Amniotic stem cell (primary cell): ENCODE data around the gene PTCHD1.

Source experiments
- DNase-seq: peaks from one replicate; lab custom pipeline; 2025; lab: John Stamatoyannopoulos, UW

The PTCHD1 gene

DNA sequence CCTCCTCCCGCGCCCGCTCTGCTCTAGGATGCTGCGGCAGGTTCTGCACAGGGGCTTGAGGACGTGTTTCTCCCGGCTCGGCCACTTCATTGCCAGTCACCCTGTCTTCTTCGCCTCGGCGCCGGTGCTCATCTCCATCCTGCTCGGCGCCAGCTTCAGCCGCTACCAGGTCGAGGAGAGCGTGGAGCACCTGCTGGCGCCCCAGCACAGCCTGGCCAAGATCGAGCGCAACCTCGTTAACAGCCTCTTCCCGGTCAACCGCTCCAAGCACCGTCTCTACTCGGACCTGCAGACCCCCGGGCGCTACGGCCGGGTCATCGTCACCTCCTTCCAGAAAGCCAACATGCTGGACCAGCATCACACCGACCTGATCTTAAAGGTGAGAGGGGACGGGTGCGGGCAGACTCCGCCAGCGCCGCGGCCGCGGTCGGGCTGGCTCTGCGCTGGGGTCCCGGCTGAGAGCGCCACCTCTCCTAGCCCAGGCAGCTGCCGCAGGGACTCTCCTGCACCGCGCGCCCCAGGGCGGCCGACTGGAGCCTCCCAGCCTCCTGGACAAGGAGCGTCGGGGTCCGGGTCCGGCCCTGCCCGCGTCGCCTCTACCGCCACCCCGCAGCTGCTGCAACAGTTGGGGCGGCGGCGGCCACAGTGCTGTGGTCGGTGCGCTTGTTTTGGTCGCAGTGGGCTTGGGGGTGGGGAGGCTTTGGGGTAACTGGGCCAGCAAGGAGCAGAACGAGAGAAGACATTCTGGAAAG lies at the start of gene PTCHD1:
Gene PTCHD1, plus strand, starts transcription at position 2 of the 752 bp plus-strand sequence. Its CDS starts 27 bp downstream, at position 29.
- no peak for DNase-seq

DNA sequence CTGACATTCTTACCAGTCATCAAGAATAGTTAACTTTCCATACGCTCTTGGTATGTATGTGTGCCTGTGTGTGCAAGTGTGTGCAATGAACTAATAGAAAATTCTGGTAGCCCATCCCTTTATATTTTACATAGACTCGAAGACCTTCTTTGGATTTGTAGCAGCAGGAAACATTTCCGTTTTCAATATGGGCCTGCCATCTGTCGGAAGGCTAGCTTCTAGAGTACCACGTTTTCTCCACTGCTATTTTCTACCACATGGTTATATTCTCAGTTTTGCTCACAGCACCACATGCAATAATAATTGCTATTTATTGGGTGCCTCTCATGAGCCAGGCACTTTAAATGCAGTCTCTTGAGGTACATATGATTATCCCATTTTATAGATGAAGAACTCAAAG lies 47.9 kb upstream of the PTCHD1 start:
- DNase-seq = no peak

DNA sequence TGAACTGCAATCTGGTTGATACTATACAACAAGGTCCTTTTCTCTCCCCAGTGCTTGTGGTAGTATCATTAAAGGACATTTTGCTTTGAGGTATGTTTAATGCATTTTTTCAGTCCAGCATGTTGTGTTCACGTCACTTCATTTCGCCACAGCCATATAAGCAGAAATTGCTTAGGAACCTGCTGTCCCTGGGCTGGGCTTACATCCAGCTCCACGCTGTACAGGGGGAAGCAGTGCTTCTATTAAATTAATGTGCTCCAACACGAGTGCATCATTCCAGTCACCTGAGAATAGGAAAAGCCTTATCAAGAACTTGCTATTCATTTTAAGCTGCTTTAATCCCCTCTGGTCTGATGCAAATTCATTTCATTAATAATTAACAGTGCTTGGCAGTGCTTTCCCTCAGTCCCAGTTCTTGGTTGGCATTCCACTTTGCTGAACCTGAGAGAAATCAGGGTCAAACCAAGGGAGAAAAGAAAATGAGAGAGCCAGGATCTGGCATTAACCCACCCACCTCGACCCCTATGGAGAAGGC lies 47.4 kb upstream of the PTCHD1 start:
- no peak for DNase-seq

DNA sequence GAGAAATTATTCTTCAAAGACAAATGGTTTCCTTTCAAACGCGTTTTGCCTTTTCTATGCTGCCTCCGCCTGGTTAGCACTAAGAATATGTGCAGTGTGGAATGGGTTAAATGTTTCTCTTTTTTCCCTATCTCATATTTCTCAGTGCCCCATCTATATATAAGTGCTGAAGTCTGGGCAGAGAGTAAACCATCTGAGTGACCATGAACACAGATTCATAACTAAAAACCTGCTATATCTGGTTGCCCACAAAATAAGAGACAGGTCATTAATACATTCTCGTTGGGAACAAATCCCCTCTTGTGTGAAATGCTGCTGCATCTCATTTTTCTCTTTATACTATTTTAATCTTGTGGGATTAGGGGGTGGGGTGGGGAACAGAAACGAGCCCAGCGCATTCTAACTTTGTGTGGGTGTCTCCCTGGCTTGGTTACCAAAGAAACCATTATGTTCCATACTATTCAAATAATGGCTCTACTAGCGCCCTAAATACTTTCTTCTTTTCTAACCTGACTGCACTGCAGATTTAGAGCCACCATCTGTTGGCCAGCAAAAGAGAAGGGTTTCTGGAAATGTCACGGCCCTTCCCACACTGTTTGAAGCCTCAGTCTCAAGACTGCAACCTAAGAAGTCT lies 42.2 kb upstream of the PTCHD1 start:
- no peak for DNase-seq

DNA sequence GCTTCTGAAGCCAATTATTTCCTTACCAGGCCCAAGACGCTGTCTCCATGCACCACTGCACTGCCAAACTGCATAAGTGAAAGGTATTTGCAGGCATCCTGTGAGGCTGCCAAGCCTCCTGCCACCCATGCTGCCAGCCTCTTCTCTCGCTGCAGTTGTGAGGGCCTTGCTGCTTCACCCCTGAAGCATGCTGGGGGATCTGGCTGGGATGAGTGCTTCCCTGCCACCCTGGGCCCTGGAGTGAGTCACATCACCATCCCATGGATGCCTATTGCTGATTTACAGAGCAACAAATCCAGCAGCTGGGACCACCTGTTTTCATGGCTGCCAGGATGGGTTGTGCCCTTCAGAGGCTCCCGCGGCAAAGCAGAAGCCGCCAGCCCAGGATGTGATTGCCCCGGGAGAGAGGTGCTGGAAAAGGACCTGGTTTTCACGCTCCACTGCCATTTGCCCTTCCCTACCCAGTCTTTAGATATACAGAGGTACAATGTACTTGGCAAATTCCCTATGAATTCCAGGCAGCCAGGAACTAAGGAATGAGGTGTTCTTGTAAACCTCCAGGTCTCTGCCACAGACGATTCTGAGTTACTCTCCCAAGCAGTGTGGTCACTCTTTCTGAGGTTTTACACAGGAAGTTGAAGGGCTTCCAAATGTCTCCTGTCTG lies 41.5 kb upstream of the PTCHD1 start:
- DNase-seq = no peak

DNA sequence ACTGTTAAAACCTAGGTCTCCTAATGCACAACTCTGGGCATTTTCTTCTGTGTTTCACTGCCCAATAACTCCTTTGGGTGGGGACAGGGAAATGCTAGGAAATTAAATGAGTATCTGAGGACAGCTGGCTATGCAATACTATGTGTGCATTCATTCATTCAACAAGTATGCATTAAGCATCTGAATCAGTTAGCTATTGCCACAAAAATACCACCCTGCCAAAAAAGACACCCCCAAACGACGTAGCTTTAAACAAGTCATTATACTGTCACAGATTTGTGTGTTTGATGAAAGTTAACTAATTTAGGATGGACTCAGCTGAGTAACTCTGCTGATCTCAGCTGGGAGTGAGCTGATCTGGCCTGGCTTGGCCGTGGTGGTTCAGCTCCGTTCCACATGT lies 29.8 kb upstream of the PTCHD1 start:
- no peak for DNase-seq

DNA sequence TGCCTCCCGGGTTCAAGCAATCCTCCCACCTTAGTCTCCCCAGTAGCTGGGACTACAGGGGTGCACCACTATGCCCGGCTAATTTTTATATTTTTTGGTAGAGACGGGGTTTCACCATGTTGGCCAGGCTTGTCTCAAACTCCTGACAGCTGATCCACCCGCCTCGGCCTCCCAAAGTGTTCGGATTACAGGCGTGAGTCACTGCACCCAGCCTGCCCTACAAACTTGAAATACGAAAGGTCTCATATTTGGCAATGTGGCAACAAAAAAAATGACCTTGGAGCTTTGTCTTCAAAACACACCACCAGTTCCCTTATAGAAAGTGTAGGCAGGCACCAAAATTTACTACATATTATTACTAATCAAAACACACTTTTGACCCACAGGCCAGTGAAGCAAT lies 22.9 kb upstream of the PTCHD1 start:
- DNase-seq = no peak

DNA sequence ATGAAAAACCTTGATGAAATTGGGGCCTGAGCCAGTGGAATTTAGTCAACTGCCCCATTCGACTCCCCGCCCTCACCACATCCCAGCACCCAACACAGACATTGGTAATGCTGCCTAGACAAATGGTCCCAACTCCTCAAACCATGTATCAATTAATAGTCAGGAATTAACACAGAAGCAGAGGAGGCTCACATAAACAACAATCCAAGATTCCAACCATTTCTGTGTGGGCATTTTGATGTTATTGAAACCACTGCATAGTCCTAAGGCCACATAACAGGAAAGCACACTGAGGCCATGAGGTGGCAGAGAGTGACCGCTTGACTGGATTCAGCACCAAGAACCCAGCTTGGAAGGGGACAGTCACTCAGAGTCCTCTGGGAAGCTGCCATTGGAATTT lies 22.5 kb upstream of the PTCHD1 start:
- DNase-seq = no peak

DNA sequence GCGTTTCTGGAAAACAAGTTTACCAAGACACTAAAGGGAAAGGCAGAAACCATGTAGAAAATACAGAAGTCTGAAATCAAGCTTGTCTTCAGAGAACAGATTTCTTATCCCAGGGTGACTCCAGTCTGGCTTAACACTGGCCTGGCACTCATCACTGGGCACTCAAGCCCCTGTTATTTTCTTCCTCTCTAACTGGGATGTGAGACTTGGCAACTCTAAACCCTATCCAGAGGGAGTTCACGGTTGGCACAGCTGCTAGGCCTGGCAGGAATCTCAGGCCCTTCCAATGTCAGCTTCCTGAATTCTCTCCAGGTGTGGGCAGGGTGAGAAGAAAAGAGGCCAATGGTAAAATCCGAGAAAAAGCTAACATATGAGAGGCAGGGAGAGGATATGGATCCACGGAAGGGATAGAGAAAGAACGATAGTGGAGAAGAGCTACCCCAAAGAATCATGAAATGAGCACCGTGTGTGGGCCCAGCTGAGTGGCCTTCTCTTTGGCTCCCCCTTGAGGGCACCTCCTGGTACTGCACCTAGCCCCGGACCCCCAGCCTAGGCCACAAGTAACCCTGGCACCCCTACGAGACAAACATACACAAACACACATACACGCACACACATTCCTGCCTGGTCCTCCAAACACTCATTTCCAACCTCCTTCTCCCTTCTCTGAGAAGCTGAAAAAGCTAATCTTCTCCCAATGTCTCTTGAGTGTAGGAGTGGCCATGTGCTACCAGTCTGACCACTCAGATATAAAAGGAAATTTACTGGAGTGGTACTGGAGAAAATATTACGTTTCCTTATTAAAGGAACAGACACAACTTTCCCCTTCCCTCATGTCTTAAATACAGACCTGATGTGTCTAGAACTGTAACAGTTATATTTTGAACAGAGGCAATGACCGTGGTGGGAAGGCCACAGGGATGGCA lies 16.6 kb upstream of the PTCHD1 start:
- DNase-seq = no peak

DNA sequence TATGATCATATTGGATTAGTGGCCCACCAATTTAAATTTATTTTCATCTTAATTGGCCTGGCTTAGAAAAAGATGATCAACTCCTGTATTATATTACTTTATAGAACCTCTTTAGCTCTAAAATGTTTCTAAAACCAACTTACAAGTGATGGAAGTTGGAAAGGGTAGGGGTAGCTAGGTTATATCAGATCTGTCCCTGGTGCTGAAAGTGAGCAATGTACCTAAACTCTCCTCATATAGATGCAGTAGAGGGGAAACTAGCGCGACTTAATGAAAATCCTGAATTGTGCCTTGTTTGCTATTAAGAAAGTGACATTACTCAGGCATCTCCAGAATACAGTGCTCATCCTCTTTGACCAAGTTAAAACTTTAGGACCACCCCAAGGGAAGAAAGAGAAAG lies 7.5 kb upstream of the PTCHD1 start:
- DNase-seq = no peak

DNA sequence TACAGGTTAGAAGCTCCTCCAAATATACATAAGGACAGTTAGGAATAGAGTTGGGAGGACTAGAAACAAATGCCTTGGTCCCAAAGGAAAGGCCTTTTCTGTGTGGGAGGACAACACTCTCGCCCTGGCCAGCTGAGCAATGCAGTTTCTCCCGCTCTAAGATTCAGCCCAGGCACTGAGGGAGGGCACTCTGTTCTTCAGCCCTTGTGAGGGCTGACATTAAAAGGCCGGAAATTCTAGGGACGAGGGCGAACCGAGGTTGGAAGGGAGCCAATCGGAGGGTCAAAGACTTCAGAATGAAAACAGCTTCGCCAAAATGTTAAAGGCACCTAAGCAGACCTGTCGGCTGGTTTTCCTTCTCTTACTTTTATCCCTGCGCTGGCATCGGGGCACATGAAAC lies 2.9 kb upstream of the PTCHD1 start:
- no peak for DNase-seq

DNA sequence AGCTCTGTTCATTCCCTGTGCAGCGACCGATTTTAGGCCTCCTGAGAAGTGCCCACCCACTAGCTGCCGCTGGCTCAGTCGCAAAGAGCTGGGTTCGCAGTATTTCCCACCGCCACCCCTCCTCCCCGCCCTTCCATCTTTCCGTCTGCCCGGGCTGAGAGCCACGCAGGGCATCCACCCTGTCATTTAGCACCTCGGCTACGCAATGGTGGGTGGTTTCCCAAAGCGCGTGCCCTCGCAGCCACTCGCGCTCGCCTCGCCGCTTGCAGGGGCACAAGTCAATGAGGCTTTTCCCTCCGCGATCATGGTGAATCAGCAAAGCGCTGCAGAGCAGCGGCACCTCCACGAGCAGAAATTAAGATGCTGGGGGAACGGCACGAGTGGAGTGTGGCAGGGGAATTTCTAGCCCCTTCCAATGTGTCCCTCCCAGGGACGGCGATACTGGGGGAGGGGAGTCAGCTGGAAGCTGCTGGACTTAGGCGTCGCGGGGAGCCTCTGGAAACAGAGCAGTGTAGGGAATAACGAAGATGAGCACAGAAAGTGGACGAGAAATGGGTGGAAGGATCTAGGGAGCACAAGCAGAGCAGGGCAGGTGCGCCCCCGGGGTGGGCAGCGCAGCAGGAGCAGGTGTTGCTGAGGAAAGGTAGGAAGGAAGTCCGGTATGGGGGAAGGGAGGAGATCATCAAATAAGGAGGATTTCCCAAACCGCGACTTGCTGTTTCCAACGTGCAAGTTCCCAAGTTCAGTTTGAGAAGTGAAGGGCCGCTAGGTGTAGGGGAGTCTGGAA lies 2.4 kb upstream of the PTCHD1 start:
- no peak for DNase-seq

DNA sequence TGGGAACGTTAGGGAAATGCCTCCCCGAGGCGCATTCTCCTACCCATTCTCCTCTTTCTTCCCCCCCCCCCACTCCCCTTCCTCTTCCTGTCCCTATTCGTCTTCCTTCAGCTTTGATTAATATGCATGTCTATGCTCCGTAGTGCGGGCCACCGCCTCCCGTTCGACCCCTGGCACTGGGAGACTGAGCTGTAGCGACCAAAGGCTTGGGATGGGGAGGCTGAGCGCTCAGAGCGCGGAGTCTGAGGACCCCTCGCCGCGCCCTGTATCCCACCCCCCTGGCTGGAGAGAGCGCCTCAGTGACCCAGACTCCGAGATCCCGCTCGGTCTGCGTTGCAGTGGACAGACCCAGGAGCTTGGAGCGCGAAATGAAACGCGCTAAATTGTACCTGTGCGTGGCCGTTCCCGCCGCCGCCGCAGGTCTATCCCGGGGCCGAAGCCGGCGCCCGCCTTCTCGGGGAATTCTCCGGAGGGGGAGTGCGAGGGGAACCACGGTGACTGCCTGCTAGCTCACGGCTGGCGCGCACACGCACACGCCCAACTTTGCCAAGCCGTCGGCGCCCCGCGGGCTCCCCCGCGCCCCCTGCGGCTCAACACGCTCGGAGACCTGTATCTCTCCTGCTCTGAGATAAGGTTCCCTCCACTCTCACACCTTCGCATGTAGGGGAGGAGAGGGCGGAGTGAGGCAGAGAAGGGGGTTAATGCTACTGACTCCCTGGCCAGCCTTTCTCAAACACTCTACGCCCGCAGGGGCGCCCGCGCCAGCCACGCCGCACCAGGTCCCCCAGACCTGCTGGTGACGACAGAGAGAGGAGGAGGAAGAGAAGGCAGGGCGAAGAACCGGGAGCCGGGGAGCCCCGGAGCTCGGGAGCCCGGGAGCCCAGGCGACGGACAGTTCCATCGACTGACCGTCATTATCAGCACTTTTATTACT lies 1.5 kb upstream of the PTCHD1 start:
- DNase-seq = no peak

DNA sequence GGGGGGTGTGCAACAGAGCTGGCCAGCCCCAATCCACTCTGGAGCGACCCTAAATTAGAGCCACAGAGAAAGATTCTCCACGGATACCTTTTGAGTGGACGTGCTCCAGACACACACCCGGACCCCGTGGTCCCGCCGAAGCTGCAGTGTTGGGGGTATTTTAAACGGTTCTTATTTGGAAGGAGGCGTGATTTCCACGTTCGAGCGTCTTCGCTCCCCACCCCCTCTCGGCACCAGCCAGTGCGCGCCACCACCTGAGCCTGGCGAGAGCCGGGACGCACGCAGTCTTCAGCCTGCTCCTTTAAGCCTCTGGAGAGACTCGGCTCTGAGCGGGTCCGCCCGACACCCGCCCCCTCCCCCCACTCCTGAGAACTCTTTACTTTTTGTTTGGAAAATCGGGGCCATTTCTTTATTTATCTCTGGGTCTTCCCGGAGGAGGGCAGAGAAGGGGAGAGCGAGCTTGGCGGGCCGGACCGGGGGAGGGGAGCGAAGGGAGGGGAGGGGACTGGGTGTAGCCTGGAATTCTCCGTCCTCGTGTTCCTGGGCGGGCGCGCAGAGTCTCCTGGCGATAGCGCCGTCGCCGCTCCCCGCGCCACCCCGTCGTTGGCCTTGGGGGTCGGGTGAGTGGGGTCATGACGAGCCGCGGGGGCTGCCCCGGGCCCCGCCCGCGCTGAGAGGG lies 668 bp upstream of the PTCHD1 start:
- no peak for DNase-seq

DNA sequence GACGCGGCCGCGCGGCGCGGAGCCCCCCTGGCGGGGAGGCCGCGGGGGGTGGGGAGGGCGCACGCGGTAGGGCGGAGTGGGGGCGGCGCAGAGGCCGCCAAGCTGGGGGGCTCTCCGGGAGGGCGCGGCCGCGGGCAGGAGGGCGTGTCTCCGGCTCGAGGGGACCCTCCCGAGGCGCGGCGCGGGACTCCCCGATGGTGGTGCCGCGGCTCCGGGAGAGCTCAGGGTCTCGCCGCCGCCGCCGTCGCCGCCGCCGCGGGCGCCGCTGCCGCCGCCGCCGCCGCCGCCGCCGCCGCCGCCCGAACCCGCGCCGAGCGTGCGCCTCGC lies 165 bp upstream of the PTCHD1 start:
- DNase-seq = no peak

DNA sequence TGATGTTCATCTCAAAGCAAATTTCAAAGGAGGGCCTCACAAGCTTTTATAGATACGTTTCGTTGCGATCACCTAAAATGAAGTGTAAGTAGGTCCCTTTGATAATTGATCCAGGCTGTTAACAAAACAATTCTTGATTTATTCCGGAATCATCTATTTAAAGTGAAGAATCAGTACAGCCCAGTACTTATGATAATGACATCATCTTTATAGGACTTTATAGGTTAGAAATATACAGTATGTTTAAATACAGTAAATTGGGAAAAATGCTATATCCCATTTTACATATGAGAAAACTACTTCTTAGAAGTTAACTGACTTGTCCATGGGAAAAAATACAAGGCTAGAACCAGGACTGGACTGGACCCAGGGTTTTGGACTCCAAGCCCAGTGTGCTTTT lies 3.7 kb downstream of the PTCHD1 start:
- DNase-seq = no peak

DNA sequence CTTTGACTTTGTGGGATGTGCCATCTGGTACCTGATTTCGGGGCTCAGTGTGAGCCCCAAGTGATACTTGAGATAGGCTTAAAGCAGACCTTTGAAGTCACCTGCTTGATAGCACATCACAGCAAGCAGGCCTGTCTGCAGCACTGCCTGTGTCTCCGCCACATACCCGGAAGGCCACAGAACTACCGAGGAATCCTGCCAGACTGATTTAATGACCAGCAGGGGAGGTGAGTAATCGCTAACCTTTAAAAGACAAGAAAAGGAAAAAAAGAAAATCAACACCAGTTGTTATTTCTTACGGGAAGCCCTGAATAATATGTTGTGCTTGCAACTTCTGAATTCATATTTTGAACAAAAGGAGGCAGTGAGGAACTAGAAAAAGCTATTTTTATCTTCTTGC lies 6.8 kb downstream of the PTCHD1 start:
- no peak for DNase-seq

DNA sequence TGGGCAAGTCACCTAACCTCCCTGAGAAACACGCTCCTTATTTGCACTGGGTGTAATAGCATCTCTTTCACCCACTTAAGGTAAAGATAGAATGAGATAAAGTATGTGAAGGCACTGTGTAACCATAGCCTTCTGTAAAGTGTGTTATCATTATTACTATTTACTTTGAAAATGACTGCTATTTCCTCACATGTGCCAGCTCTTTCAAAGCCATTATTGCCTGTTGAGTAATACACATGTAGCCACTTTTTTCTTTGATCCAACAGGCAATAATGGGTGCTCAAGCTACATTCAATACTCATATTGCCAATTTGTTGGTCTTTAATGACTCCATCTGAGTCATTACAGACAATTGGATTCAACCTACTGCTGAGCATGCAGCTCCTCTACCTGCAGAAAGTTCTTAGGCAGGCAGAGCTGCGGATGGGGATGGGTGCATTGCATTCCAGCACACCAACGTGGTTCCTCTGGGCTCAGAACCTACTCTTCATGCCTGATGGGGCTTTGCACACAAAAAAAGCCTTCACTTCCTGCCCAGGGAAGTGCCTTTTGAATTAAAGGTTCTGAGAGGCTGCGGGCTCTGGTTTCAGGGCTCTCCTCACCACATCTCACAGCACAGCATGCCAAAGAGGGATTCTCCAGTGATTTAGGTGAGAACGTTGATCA lies 9.7 kb downstream of the PTCHD1 start:
- no peak for DNase-seq

DNA sequence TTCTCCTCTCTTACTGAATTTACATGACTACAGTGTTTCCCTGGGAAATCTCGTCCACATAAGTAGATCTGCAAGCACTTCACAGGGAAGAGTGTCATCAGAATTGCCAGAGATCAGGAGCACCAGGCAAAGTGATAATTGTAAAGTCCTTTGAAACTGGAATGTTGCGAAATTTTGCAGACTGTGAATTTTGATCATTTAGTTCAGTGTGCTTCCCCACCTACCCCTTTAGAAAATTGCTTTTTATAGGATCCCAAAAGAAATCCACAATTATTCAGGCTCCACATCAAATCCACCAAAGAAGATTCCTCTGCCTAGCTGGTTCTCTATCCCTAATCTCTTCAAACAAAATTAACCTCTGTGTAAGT lies 10.2 kb downstream of the PTCHD1 start:
- DNase-seq = no peak
